ENCODE data around the gene ZXDB.

DNA sequence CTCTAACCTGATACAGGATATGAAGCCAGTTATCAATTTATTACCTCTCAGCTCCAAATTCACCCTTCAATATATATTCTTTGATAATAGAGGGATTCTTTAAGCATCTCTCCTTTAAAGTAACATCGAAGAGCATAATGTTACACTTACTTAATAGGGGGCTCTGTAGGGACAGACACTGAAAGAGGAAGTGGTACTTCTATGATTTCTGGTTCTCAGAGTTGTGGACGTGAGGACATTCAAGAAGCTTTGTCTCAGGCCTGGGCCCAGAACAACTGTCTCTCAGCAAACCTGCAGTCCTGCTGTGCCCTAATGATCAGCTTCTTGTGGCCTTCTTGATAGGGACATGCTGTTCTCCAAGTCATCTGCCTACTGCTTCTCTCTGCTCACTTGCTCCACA, 4.2 kb upstream of the ZXDB start:
- TF ChIP-seq, protein P1, sequence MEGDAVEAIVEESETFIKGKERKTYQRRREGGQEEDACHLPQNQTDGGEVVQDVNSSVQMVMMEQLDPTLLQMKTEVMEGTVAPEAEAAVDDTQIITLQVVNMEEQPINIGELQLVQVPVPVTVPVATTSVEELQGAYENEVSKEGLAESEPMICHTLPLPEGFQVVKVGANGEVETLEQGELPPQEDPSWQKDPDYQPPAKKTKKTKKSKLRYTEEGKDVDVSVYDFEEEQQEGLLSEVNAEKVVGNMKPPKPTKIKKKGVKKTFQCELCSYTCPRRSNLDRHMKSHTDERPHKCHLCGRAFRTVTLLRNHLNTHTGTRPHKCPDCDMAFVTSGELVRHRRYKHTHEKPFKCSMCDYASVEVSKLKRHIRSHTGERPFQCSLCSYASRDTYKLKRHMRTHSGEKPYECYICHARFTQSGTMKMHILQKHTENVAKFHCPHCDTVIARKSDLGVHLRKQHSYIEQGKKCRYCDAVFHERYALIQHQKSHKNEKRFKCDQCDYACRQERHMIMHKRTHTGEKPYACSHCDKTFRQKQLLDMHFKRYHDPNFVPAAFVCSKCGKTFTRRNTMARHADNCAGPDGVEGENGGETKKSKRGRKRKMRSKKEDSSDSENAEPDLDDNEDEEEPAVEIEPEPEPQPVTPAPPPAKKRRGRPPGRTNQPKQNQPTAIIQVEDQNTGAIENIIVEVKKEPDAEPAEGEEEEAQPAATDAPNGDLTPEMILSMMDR (IDR thresholded peaks at IDR 0.05) = no peak
- no peak for TF ChIP-seq EP300 (IDR thresholded peaks at IDR 0.05)
- TF ChIP-seq POLR2A (IDR thresholded peaks at IDR 0.05) = no peak

All from ovary (tissue), 3 donors.